Mesothelial cell of epicardium (in vitro differentiated cells): ENCODE results near the gene MYO15A. TPM values are rescaled to one million over a fixed set of nuclear protein-coding genes. Genes with fewer than 3 reads are reported as not detected.

ENCODE experiments used
- DNase-seq, 2 experiments: peaks; one replicate each; pipeline ENCODE4 v3.0.0; 2021; ENCODE audit warnings: low spot score in 2 of 2; ENCODE audit not compliant: unreplicated experiment in 2 of 2
- H3K27ac Mint-ChIP-seq: 2 replicates; pipeline ENCODE4 v1.8.0; 2021; ENCODE audit warnings: mixed read lengths
- H3K27me3 Mint-ChIP-seq: 2 replicates; pipeline ENCODE4 v1.8.0; 2021; ENCODE audit warnings: low read depth, mixed read lengths
- H3K36me3 Mint-ChIP-seq: 2 replicates; pipeline ENCODE4 v1.8.0; 2021; ENCODE audit warnings: mixed read lengths
- H3K4me1 Mint-ChIP-seq: 2 replicates; pipeline ENCODE4 v1.8.0; 2021; ENCODE audit warnings: mixed read lengths
- H3K4me3 Mint-ChIP-seq: 2 replicates; pipeline ENCODE4 v1.8.0; 2021; ENCODE audit warnings: mild to moderate bottlenecking, moderate library complexity, mixed read lengths
- H3K9me3 Mint-ChIP-seq: 2 replicates; pipeline ENCODE4 v1.8.0; 2021; ENCODE audit warnings: mixed read lengths
- CTCF ChIP-seq: fragments of 200-600 bp; sonication (generic); IDR thresholded peaks from one replicate; pipeline ENCODE4 v1.5.0; 2021; ENCODE audit warnings: antibody characterized with exemption; ENCODE audit not compliant: unreplicated experiment
- total RNA-seq: library from RNA; stranded (reverse); gene quantifications from 3 replicates; pipeline ENCODE4 v1.2.1, GENCODE V29; 2021

The MYO15A gene
- total RNA-seq, 1 donor from 2014 or later = 6.3 TPM

GRCh38 chr17:18140648-18141047, 32.1 kb downstream of the MYO15A start:
- Mint-ChIP-seq H3K4me1 (peaks cover 8% of the 10 kb centered on the region), H3K36me3 (no peaks in the 10 kb centered on the region), H3K27ac (no peak overlapping the region)

GRCh38 chr17:18141210-18141803, 32.8 kb downstream of the MYO15A start:
- no peaks in the 10 kb centered on the region for H3K36me3 Mint-ChIP-seq
- peak; percentile 69 for TF ChIP-seq CTCF
- peaks cover 4% of the 10 kb centered on the region for H3K27me3 Mint-ChIP-seq
- H3K9me3 Mint-ChIP-seq = no peaks in the 10 kb centered on the region
- no peak overlapping the region for H3K27ac Mint-ChIP-seq
- H3K4me3 Mint-ChIP-seq = no peak overlapping the region
- no peak for DNase-seq
- H3K4me1 Mint-ChIP-seq = peaks cover 8% of the 10 kb centered on the region

More at GRCh38 chr17:18140648-18141047, 32.1 kb downstream of the MYO15A start:
- peaks cover 4% of the 10 kb centered on the region for H3K27me3 Mint-ChIP-seq
- no peaks in the 10 kb centered on the region for H3K9me3 Mint-ChIP-seq
- TF ChIP-seq CTCF = no peak
- H3K4me3 Mint-ChIP-seq = no peak overlapping the region
- no peak for DNase-seq

GRCh38 chr17:18142417-18142816, 33.9 kb downstream of the MYO15A start:
- TF ChIP-seq CTCF = no peak
- Mint-ChIP-seq H3K4me3 (no peak overlapping the region), H3K36me3 (no peaks in the 10 kb centered on the region), H3K27ac (no peak overlapping the region), H3K27me3 (peaks cover 4% of the 10 kb centered on the region), H3K4me1 (peaks cover 8% of the 10 kb centered on the region), H3K9me3 (no peaks in the 10 kb centered on the region)
- no peak for DNase-seq

- no peaks in the 10 kb centered on the region for H3K9me3 Mint-ChIP-seq
- no peaks in the 10 kb centered on the region for H3K36me3 Mint-ChIP-seq
- peaks cover 8% of the 10 kb centered on the region for H3K4me1 Mint-ChIP-seq
- no peak overlapping the region for H3K27ac Mint-ChIP-seq
- peaks cover 4% of the 10 kb centered on the region for H3K27me3 Mint-ChIP-seq
- DNase-seq = no peak
- H3K4me3 Mint-ChIP-seq = no peak overlapping the region
- TF ChIP-seq CTCF = no peak
These were observed 34.7 kb downstream of the MYO15A start for GRCh38 chr17:18143044-18143936.

- no peak for DNase-seq
- Mint-ChIP-seq H3K36me3 (no peaks in the 10 kb centered on the region), H3K27ac (no peak overlapping the region), H3K9me3 (no peaks in the 10 kb centered on the region), H3K4me3 (no peak overlapping the region), H3K27me3 (peaks cover 4% of the 10 kb centered on the region), H3K4me1 (peaks cover 8% of the 10 kb centered on the region)
- no peak for TF ChIP-seq CTCF
These were observed 35.7 kb downstream of the MYO15A start for GRCh38 chr17:18144261-18144660.
